Cardiac muscle cell (in vitro differentiated cells and primary cell): ENCODE data around the gene EXO5. TPM values are rescaled to one million over a fixed set of nuclear protein-coding genes. Genes with fewer than 3 reads are reported as not detected.
"Not testable (repeated sequence)": the region's sequence is repeated elsewhere in the genome, so short reads cannot be mapped to it uniquely, and the experiment has no call there.

Experiments
- DNase-seq, 2 donors: peaks; one replicate each; pipeline versions ENCODE4 v3.0.0 to v3.0.0-alpha.2; 2010 to 2017; ENCODE audit warnings: low read depth in 1 of 2, low spot score in 1 of 2
- H3K27ac ChIP-seq: fragments of 200-600 bp; sonication (generic); 2 replicates; pipeline ENCODE4 v1.5.1; 2016
- H3K27me3 ChIP-seq: fragments of 200-600 bp; sonication (generic); 2 replicates; pipeline ENCODE4 v1.6.0; 2016; ENCODE audit warnings: control low read depth
- H3K36me3 ChIP-seq: fragments of 200-600 bp; sonication (generic); 2 replicates; pipeline ENCODE4 v1.5.1; 2016; ENCODE audit warnings: control low read depth
- H3K4me1 ChIP-seq: fragments of 200-600 bp; sonication (generic); 2 replicates; pipeline ENCODE4 v1.8.1; 2017; ENCODE audit warnings: low read depth, mild to moderate bottlenecking, mixed run types
- H3K4me3 ChIP-seq: fragments of 200-600 bp; sonication (generic); 2 replicates; pipeline ENCODE4 v1.5.1; 2016; ENCODE audit warnings: mild to moderate bottlenecking
- H3K9me3 ChIP-seq: fragments of 200-600 bp; sonication (generic); 2 replicates; pipeline ENCODE4 v1.5.1; 2017; ENCODE audit warnings: low read depth, mild to moderate bottlenecking, control low read depth
- CTCF ChIP-seq: IDR thresholded peaks from 2 replicates; pipeline ENCODE4 v1.5.1; 2012; ENCODE audit warnings: low read depth, mild to moderate bottlenecking, low read length
- polyA plus RNA-seq: library from polyadenylated mRNA; unstranded; fragments of >200 nt; fragmentation: Nextera tagmentation; extraction: Ambion mirVana; gene quantifications from 2 replicates; pipeline ENCODE4 v1.2.1, GENCODE V29; 2016
- total RNA-seq: library from RNA; depleted of rRNA; stranded (reverse); fragments of >200 nt; gene quantifications from 2 replicates; pipeline ENCODE4 v1.2.3, GENCODE V29; 2016

Gene EXO5
- total and polyA plus RNA-seq, 2 experiments from 2014 or later, result 6.3 to 8.9 TPM

- DNase-seq, result no peak
- Histone ChIP-seq H3K36me3 (no peaks in the 10 kb centered on the region), H3K4me3 (no peak overlapping the region), H3K27ac (no peak overlapping the region), H3K9me3 (no peaks in the 10 kb centered on the region), H3K4me1 (no peaks in the 10 kb centered on the region), H3K27me3 (peaks cover 3% of the 10 kb centered on the region)
- TF ChIP-seq CTCF, result no peak
Observed at GRCh38 chr1:40556121-40556520, 47.6 kb downstream of the EXO5 start.

GRCh38 chr1:40558241-40558640 is 49.7 kb downstream of the EXO5 start:
- H3K27ac ChIP-seq, H3K27me3 ChIP-seq, H3K9me3 ChIP-seq, H3K36me3 ChIP-seq, DNase-seq, H3K4me1 ChIP-seq, H3K4me3 ChIP-seq: not testable (repeated sequence)

- Histone ChIP-seq H3K9me3 (no peaks in the 10 kb centered on the region), H3K27ac (no peak overlapping the region), H3K27me3 (peaks cover 6% of the 10 kb centered on the region), H3K4me3 (no peak overlapping the region), H3K4me1 (no peaks in the 10 kb centered on the region), H3K36me3 (no peaks in the 10 kb centered on the region)
- no peak for TF ChIP-seq CTCF
- no peak for DNase-seq
Observed at GRCh38 chr1:40562185-40562584, 53.6 kb downstream of the EXO5 start.

GRCh38 chr1:40563266-40563665 is 54.7 kb downstream of the EXO5 start:
- Histone ChIP-seq H3K9me3 (no peaks in the 10 kb centered on the region), H3K27ac (no peak overlapping the region), H3K4me1 (no peaks in the 10 kb centered on the region), H3K4me3 (no peak overlapping the region), H3K36me3 (no peaks in the 10 kb centered on the region), H3K27me3 (peaks cover 9% of the 10 kb centered on the region)
- TF ChIP-seq CTCF, result no peak
- DNase-seq, result no peak

GRCh38 chr1:40564506-40564905 is 55.9 kb downstream of the EXO5 start:
- TF ChIP-seq CTCF, result no peak
- Histone ChIP-seq H3K9me3 (no peaks in the 10 kb centered on the region), H3K27ac (no peak overlapping the region), H3K4me3 (no peak overlapping the region), H3K27me3 (peaks cover 15% of the 10 kb centered on the region), H3K36me3 (no peaks in the 10 kb centered on the region), H3K4me1 (no peaks in the 10 kb centered on the region)
- no peak for DNase-seq

GRCh38 chr1:40564913-40565312 is 56.3 kb downstream of the EXO5 start:
- H3K4me1 ChIP-seq, result no peaks in the 10 kb centered on the region
- H3K27me3 ChIP-seq, result peaks cover 15% of the 10 kb centered on the region
- H3K27ac ChIP-seq, result no peak overlapping the region
- DNase-seq, result no peak
- TF ChIP-seq CTCF, result no peak
- no peaks in the 10 kb centered on the region for H3K36me3 ChIP-seq
- no peak overlapping the region for H3K4me3 ChIP-seq
- H3K9me3 ChIP-seq, result no peaks in the 10 kb centered on the region

Other genes with a start within 250 kb of the EXO5 start
- gene COL9A2, start 191.5 kb upstream of the EXO5 start, total RNA-seq, result 2.9 and 3.4 TPM in 2 replicates
- gene COL9A2, start 191.5 kb upstream of the EXO5 start, polyA plus RNA-seq, result 5.9 and 7.2 TPM in 2 replicates
- 16.2 and 16.7 TPM in 2 replicates for gene SMAP2, start 135.0 kb upstream of the EXO5 start, total RNA-seq
- gene SMAP2, start 135.0 kb upstream of the EXO5 start, polyA plus RNA-seq, result 23.3 and 29.5 TPM in 2 replicates
- 2.3 and 2.7 TPM in 2 replicates for gene ZFP69B, start 58.3 kb upstream of the EXO5 start, total RNA-seq
- gene ZFP69B, start 58.3 kb upstream of the EXO5 start, polyA plus RNA-seq, result 3.2 and 3.7 TPM in 2 replicates
- 2.9 and 4.9 TPM in 2 replicates for gene ZFP69, start 31.5 kb upstream of the EXO5 start, total RNA-seq
- gene ZFP69, start 31.5 kb upstream of the EXO5 start, polyA plus RNA-seq, result 3.2 and 7.2 TPM in 2 replicates
- 3.6 and 7.4 TPM in 2 replicates for gene ZNF684, start 22.9 kb downstream of the EXO5 start, total RNA-seq
- gene ZNF684, start 22.9 kb downstream of the EXO5 start, polyA plus RNA-seq, result 8.2 TPM in 2 replicates
- 33.0 and 39.3 TPM in 2 replicates for gene RIMS3, start 156.9 kb downstream of the EXO5 start, total RNA-seq
- 29.1 and 29.7 TPM in 2 replicates for gene RIMS3, start 156.9 kb downstream of the EXO5 start, polyA plus RNA-seq
- 124 and 130 TPM in 2 replicates for gene NFYC, start 182.9 kb downstream of the EXO5 start, total RNA-seq
- gene NFYC, start 182.9 kb downstream of the EXO5 start, polyA plus RNA-seq, result 143 and 149 TPM in 2 replicates